Keratinocyte (primary cell): ENCODE measurements around the gene DENND5B. TPM values are rescaled to one million over a fixed set of nuclear protein-coding genes. Genes with fewer than 3 reads are reported as not detected.

Source experiments
- DNase-seq: peaks from one replicate; pipeline ENCODE4 v3.0.0-alpha.2; 2011; ENCODE audit warnings: low read depth, missing footprints, low spot score
- FAIRE-seq: peaks from 2 replicates; lab custom pipeline; 2011; peaks lifted over from hg19 to GRCh38; lab: Jason Lieb, UNC
- H2AFZ ChIP-seq: 2 replicates; pipeline ENCODE4 v1.6.0; 2012; ENCODE audit warnings: low read length, control low read depth, inconsistent platforms; ENCODE audit not compliant: control insufficient read depth
- H3K27ac ChIP-seq: 2 replicates; pipeline ENCODE4 v1.5.1; 2011; ENCODE audit warnings: low read length; ENCODE audit not compliant: control insufficient read depth, insufficient read depth
- H3K27me3 ChIP-seq: 3 replicates; pipeline ENCODE4 v1.6.0; 2011; ENCODE audit warnings: low read length; ENCODE audit not compliant: control insufficient read depth, insufficient read depth; ENCODE audit errors: extremely low read depth
- H3K36me3 ChIP-seq, 2 experiments: 2 replicates in 1 of 2; 3 replicates in 1 of 2; pipeline ENCODE4 v1.5.1; 2011; ENCODE audit warnings: low read length in 2 of 2, mild to moderate bottlenecking in 1 of 2; ENCODE audit not compliant: control insufficient read depth in 2 of 2, insufficient read depth in 2 of 2; ENCODE audit errors: extremely low read depth in 1 of 2
- H3K4me1 ChIP-seq: 3 replicates; pipeline ENCODE4 v1.5.1; 2011; ENCODE audit warnings: low read length; ENCODE audit not compliant: control insufficient read depth, insufficient read depth; ENCODE audit errors: extremely low read depth
- H3K4me2 ChIP-seq: 3 replicates; pipeline ENCODE4 v1.6.0; 2011; ENCODE audit warnings: low read depth, low read length; ENCODE audit not compliant: control insufficient read depth, insufficient read depth; ENCODE audit errors: extremely low read depth
- H3K4me3 ChIP-seq, 3 experiments: fragments of 200-600 bp in 1 of 3; sonication (generic) in 1 of 3; 2 replicates in 2 of 3; 3 replicates in 1 of 3; pipeline ENCODE4 v1.5.1; 2011 to 2016; ENCODE audit warnings: low read length in 3 of 3, mild to moderate bottlenecking in 3 of 3, control low read depth in 2 of 3, inconsistent platforms in 1 of 3, low read depth in 1 of 3, mixed read lengths in 1 of 3, mixed run types in 1 of 3, moderate library complexity in 1 of 3; ENCODE audit not compliant: control insufficient read depth in 2 of 3, insufficient read depth in 2 of 3; ENCODE audit errors: extremely low read depth in 1 of 3
- H3K79me2 ChIP-seq: 2 replicates; pipeline ENCODE4 v1.6.0; 2012; ENCODE audit warnings: low read length; ENCODE audit not compliant: control insufficient read depth, insufficient read depth
- H3K9ac ChIP-seq: 3 replicates; pipeline ENCODE4 v1.6.0; 2011; ENCODE audit warnings: low read length; ENCODE audit not compliant: control insufficient read depth, insufficient read depth; ENCODE audit errors: extremely low read depth
- H3K9me1 ChIP-seq: 3 replicates; pipeline ENCODE4 v1.6.0; 2011; ENCODE audit warnings: low read length; ENCODE audit not compliant: control insufficient read depth, insufficient read depth; ENCODE audit errors: extremely low read depth
- H3K9me3 ChIP-seq: 2 replicates; pipeline ENCODE4 v1.5.1; 2012; ENCODE audit warnings: low read depth, low read length; ENCODE audit not compliant: control insufficient read depth
- H4K20me1 ChIP-seq: 3 replicates; pipeline ENCODE4 v1.6.0; 2011; ENCODE audit warnings: low read length; ENCODE audit not compliant: control insufficient read depth, insufficient read depth; ENCODE audit errors: extremely low read depth
- CTCF ChIP-seq, 3 experiments: IDR thresholded peaks in 1 of 3; conservative IDR thresholded peaks in 1 of 3; optimal IDR thresholded peaks in 1 of 3; 2 replicates in 2 of 3; 3 replicates in 1 of 3; pipeline versions ENCODE3 to v1.5.1; 2011; ENCODE audit warnings: low read length in 3 of 3, mild to moderate bottlenecking in 3 of 3, moderate library complexity in 2 of 3, control low read depth in 1 of 3, inconsistent platforms in 1 of 3; ENCODE audit not compliant: insufficient read depth in 2 of 3; ENCODE audit errors: extremely low read depth in 1 of 3
- EZH2 ChIP-seq: IDR thresholded peaks from one replicate; pipeline ENCODE4 v1.6.1; 2012; ENCODE audit warnings: inconsistent platforms, mild to moderate bottlenecking, low read length, moderate library complexity
- dilution Hi-C: fragments of 300-500 bp; cut with MboI; formaldehyde crosslinking; loops from one replicate; pipeline ENCODE4 v1.7.0; 2020; ENCODE audit warnings: low sequenced_read_pairs; ENCODE audit not compliant: extremely low pct_ligation_motif_present
- polyA plus RNA-seq, 5 experiments: library from polyadenylated mRNA; depleted of rRNA in 3 of 5; stranded (reverse) in 3 of 5; stranded (forward) in 1 of 5; unstranded in 1 of 5; fragments of >200 nt; gene quantifications; 1 replicate in 1 of 5; 2 replicates in 3 of 5; 3 replicates in 1 of 5; pipeline versions ENCODE4 v1.2.1 to v1.2.3, GENCODE V29; 2011 to 2012; ENCODE audit warnings: missing spikeins in 2 of 5, low read depth in 1 of 5, low replicate concordance in 1 of 5

Gene DENND5B
- polyA plus RNA-seq, 1 donor (not counting 4 experiments of a cell fraction or from before 2014, with no cell fraction given), result 4.7 TPM

- no peaks in the 10 kb centered on the region for H3K27me3 ChIP-seq
- H3K4me1 ChIP-seq, result no peaks in the 10 kb centered on the region
- TF ChIP-seq EZH2 (no peak), CTCF (optimal IDR thresholded peaks at IDR 0.05 in 1 of 3, IDR thresholded peaks at IDR 0.05 in 1 of 3, conservative IDR thresholded peaks at IDR 0.05 in 1 of 3; ENCODE audit: extremely low read depth in 1 of 3, insufficient read depth in 2 of 3, low read length in 3 of 3) (no peak)
- H3K79me2 ChIP-seq, result no peaks in the 10 kb centered on the region
- no peak overlapping the region for H3K4me2 ChIP-seq
- H2AFZ ChIP-seq, result peak overlapping the region; percentile 28
- H3K4me3 ChIP-seq, result no peak overlapping the region
- FAIRE-seq (no peak), DNase-seq (no peak)
- dilution Hi-C loops, result no loop called here
- no peak overlapping the region for H3K27ac ChIP-seq
- H3K36me3 ChIP-seq, result no peaks in the 10 kb centered on the region
- H3K9me3 ChIP-seq, result no peaks in the 10 kb centered on the region
- no peak overlapping the region for H3K9ac ChIP-seq
- no peaks in the 10 kb centered on the region for H3K9me1 ChIP-seq
- no peaks in the 10 kb centered on the region for H4K20me1 ChIP-seq
Observed at GRCh38 chr12:31346267-31346666, 244.7 kb downstream of the DENND5B start.

GRCh38 chr12:31343139-31343538, 247.8 kb downstream of the DENND5B start:
- FAIRE-seq, result no peak
- no peaks in the 10 kb centered on the region for H3K27me3 ChIP-seq
- H3K4me1 ChIP-seq, result peaks cover 3% of the 10 kb centered on the region
- no peaks in the 10 kb centered on the region for H3K36me3 ChIP-seq
- no peak overlapping the region for H2AFZ ChIP-seq
- no peaks in the 10 kb centered on the region for H4K20me1 ChIP-seq
- no peak overlapping the region for H3K9ac ChIP-seq
- H3K27ac ChIP-seq, result no peak overlapping the region
- no peaks in the 10 kb centered on the region for H3K9me1 ChIP-seq
- no peak overlapping the region for H3K4me2 ChIP-seq
- DNase-seq, result no peak
- no peaks in the 10 kb centered on the region for H3K79me2 ChIP-seq
- H3K4me3 ChIP-seq, result no peak overlapping the region
- H3K9me3 ChIP-seq, result no peaks in the 10 kb centered on the region
- TF ChIP-seq EZH2 (no peak), CTCF (optimal IDR thresholded peaks at IDR 0.05 in 1 of 3, IDR thresholded peaks at IDR 0.05 in 1 of 3, conservative IDR thresholded peaks at IDR 0.05 in 1 of 3; ENCODE audit: extremely low read depth in 1 of 3, insufficient read depth in 2 of 3, low read length in 3 of 3) (no peak)
- dilution Hi-C loops, result no loop called here
